Measurements from ENCODE around the gene EVX2. TPM values are rescaled to one million over a fixed set of nuclear protein-coding genes. Genes with fewer than 3 reads are reported as not detected.

EVX2 gene
- polyA plus RNA-seq, 1 experiment: not detected

GRCh38 chr2:176094349-176094748 lies 10.6 kb upstream of the EVX2 start:
- Histone ChIP-seq H3K27me3 (ENCODE audit: control insufficient read depth, insufficient read depth, low read length) (peaks cover 83% of the 10 kb centered on the region), H3K9me3 (ENCODE audit: control insufficient read depth, insufficient read depth, low read length) (peaks cover 8% of the 10 kb centered on the region; the same call in 1 of the 2 replicates), H3K27ac (ENCODE audit: low read depth, low read length) (no peak overlapping the region), H3K4me3 (ENCODE audit: low read depth, low read length) (no peak overlapping the region)
- no peak for DNase-seq (ENCODE audit: low read depth, low spot score)
- ChIA-PET POLR2A (no interaction called here), CTCF (interaction anchor here (0.6 to 6.3 kb wide), 4 partner anchors 405 to 927 kb away, joined by 3 to 135 read pairs (median 24); no protein-coding TSS in a partner anchor)
- no peak for TF ChIP-seq CTCF (IDR thresholded peaks at IDR 0.05; ENCODE audit: low read depth, low read length)

DNA sequence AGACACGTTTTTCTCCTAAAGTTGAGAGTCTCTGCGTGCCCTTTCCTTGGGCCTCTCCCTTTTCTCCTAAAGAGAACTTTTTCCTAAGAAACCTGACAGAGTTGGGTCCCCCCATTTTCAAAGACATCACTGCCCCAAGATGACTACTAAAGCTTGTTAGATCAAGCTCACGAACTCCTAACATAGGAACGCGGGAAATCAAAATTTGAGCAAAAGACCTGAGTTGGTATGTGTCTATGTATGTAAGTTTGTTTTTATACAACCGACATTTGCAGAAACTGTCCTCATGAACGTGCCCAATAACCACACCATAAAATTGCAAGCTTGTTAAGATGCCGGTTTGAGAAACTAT lies 10.1 kb upstream of the EVX2 start:
- no peak for TF ChIP-seq CTCF (IDR thresholded peaks at IDR 0.05; ENCODE audit: low read depth, low read length)
- no peak overlapping the region for H3K4me3 ChIP-seq (ENCODE audit: low read depth, low read length)
- DNase-seq (ENCODE audit: low read depth, low spot score): no peak
- CTCF ChIA-PET: interaction anchor here (1.0 to 6.3 kb wide), 3 partner anchors 405 to 843 kb away, joined by 3 to 135 read pairs (median 43); no protein-coding TSS in a partner anchor
- POLR2A ChIA-PET: no interaction called here
- peaks cover 79% of the 10 kb centered on the region for H3K27me3 ChIP-seq (ENCODE audit: control insufficient read depth, insufficient read depth, low read length)
- H3K27ac ChIP-seq (ENCODE audit: low read depth, low read length): no peak overlapping the region
- peaks cover 8% of the 10 kb centered on the region; the same call in 1 of the 2 replicates for H3K9me3 ChIP-seq (ENCODE audit: control insufficient read depth, insufficient read depth, low read length)

GRCh38 chr2:176093145-176093897 lies 9.6 kb upstream of the EVX2 start:
- Histone ChIP-seq H3K27me3 (ENCODE audit: control insufficient read depth, insufficient read depth, low read length) (peaks cover 79% of the 10 kb centered on the region), H3K27ac (ENCODE audit: low read depth, low read length) (no peak overlapping the region), H3K9me3 (ENCODE audit: control insufficient read depth, insufficient read depth, low read length) (peaks cover 8% of the 10 kb centered on the region; the same call in 1 of the 2 replicates), H3K4me3 (ENCODE audit: low read depth, low read length) (no peak overlapping the region)
- ChIA-PET POLR2A (no interaction called here), CTCF (interaction anchor here (1.0 to 6.3 kb wide), 4 partner anchors 404 to 842 kb away, joined by 3 to 135 read pairs (median 23); no protein-coding TSS in a partner anchor)
- TF ChIP-seq CTCF (IDR thresholded peaks at IDR 0.05; ENCODE audit: low read depth, low read length): no peak
- no peak for DNase-seq (ENCODE audit: low read depth, low spot score)

DNA sequence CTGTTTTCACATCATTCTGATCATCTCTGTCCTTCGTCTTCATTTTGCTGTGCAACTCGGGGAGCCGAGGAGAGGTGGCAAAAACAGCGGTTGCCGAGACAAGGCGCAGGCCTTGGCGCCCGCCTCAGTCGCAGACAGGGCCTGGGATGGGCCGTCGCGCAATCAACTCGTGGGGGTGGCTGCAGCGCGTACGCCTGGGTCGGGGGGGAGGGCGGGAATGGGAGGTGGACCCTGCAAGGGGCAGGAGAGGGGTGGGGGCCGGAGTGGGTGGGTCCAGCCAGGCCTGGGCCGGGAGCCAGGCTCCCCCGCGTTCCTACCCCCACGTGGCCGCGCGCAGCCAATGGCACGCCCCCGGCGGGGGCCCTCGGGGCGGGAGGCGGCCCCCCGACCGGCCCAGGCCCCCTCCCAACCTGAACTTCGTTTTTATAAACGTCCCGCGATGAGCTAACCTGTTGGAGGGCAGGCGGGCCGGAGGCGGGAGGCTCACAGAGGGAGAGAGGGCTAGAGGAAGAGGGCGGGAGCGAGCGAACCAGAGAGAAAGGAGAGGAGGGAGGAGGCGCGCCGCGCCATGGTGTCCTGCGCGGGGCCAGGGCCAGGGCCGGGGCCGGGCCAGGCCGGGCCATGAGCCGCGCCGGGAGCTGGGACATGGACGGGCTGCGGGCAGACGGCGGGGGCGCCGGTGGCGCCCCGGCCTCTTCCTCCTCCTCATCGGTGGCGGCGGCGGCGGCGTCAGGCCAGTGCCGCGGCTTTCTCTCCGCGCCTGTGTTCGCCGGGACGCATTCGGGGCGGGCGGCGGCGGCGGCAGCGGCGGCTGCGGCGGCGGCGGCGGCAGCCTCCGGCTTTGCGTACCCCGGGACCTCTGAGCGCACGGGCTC lies 8.7 kb upstream of the EVX2 start, which contains the start of gene HOXD13:
TSS of gene HOXD13 (plus strand) at position 452 of the 875 bp plus-strand sequence. CDS start at position 622, 170 bp downstream.
- POLR2A ChIA-PET: no interaction called here
- peaks cover 13% of the 10 kb centered on the region; the same call in 1 of the 2 replicates for H3K9me3 ChIP-seq (ENCODE audit: control insufficient read depth, insufficient read depth, low read length)
- no peak within 1 kb of the TSS for H3K27ac ChIP-seq (ENCODE audit: low read depth, low read length)
- TF ChIP-seq CTCF (IDR thresholded peaks at IDR 0.05; ENCODE audit: low read depth, low read length): no peak
- no peak for DNase-seq (ENCODE audit: low read depth, low spot score)
- peaks cover 78% of the 10 kb centered on the region for H3K27me3 ChIP-seq (ENCODE audit: control insufficient read depth, insufficient read depth, low read length)
- no peak within 1 kb of the TSS for H3K4me3 ChIP-seq (ENCODE audit: low read depth, low read length)
- CTCF ChIA-PET: interaction anchor here (1.0 kb wide), 1 partner anchor 403 kb away, joined by 3 read pairs; no protein-coding TSS in a partner anchor
